ENCODE results near the gene SBSN. TPM values are rescaled to one million over a fixed set of nuclear protein-coding genes. Genes with fewer than 3 reads are reported as not detected.

The SBSN gene
- total and polyA plus RNA-seq, 9 of the 15 experiments (the other 6 are each of a cell fraction or from before 2014, with no cell fraction given), result 0.05 TPM; not detected in 8

- TF ChIP-seq ZNF407 (IDR thresholded peaks at IDR 0.05; ENCODE audit: low read depth) (no peak), ZNF778 (CRISPR knock-in tag; IDR thresholded peaks at IDR 0.05) (no peak), ZNF449 (CRISPR knock-in tag; IDR thresholded peaks at IDR 0.05) (no peak), ZFX (CRISPR knock-in tag; IDR thresholded peaks at IDR 0.05) (peak; percentile 31; the same call in 1 of the 2 replicates), NR0B1 (IDR thresholded peaks at IDR 0.05; ENCODE audit: partially characterized antibody) (no peak), ZSCAN29 (IDR thresholded peaks at IDR 0.05) (no peak), ZBTB12 (CRISPR knock-in tag; IDR thresholded peaks at IDR 0.05) (no peak), DNMT1 (IDR thresholded peaks at IDR 0.05) (no peak), RBM34 (IDR thresholded peaks at IDR 0.05; ENCODE audit: borderline replicate concordance, insufficient read depth, low read length) (no peak), ZNF175 (CRISPR knock-in tag; IDR thresholded peaks at IDR 0.05; ENCODE audit: low read depth) (no peak), ARHGAP35 (IDR thresholded peaks at IDR 0.05; ENCODE audit: partially characterized antibody) (no peak), HMGXB4 (CRISPR knock-in tag; IDR thresholded peaks at IDR 0.05) (no peak), SMARCA5 (IDR thresholded peaks at IDR 0.05) (no peak)
These were observed 29.7 kb upstream of the SBSN start (continued) for GRCh38 chr19:35557539-35558399.

All from K562 (cell line).